ENCODE results near the gene NOL9.

NOL9 gene

GRCh38 chr1:6581561-6582305 is 27.4 kb upstream of the NOL9 start:
- Mint-ChIP-seq H3K4me3 (peak overlapping the region; percentile 91), H3K4me1 (peaks cover 48% of the 10 kb centered on the region), H3K36me3 (peaks cover 33% of the 10 kb centered on the region), H3K9me3 (no peaks in the 10 kb centered on the region), H3K27ac (peak overlapping the region; percentile 95)
- no peak for DNase-seq (ENCODE audit: low spot score in 2 of 2)
- no peak for ATAC-seq

GRCh38 chr1:6580593-6581409 is 26.5 kb upstream of the NOL9 start:
- Mint-ChIP-seq H3K9me3 (no peaks in the 10 kb centered on the region), H3K36me3 (peaks cover 33% of the 10 kb centered on the region), H3K27ac (peak overlapping the region; percentile 95), H3K4me1 (peaks cover 48% of the 10 kb centered on the region), H3K4me3 (peak overlapping the region; percentile 91)
- DNase-seq (ENCODE audit: low spot score in 2 of 2) (no peak), ATAC-seq (no peak)

- Mint-ChIP-seq H3K4me1 (peaks cover 46% of the 10 kb centered on the region), H3K4me3 (peak overlapping the region; percentile 91), H3K36me3 (peaks cover 32% of the 10 kb centered on the region), H3K27ac (peak overlapping the region; percentile 95), H3K9me3 (no peaks in the 10 kb centered on the region)
- DNase-seq (ENCODE audit: low spot score in 2 of 2) (peak in 1 of 2 donors; percentile 61), ATAC-seq (no peak)
Observed at GRCh38 chr1:6580119-6580592, 25.8 kb upstream of the NOL9 start.

GRCh38 chr1:6579374-6580118 is 25.2 kb upstream of the NOL9 start, which contains the start of gene ZBTB48:
Gene ZBTB48, plus strand, starts transcription at chr1:6579994. Its CDS starts 616 bp downstream, at chr1:6580610.
- Mint-ChIP-seq H3K27ac (peak within 1 kb of the TSS; percentile 95), H3K4me3 (peak within 1 kb of the TSS; percentile 91), H3K36me3 (peaks cover 29% of the 10 kb centered on the region), H3K9me3 (no peaks in the 10 kb centered on the region), H3K4me1 (peaks cover 40% of the 10 kb centered on the region)
- ATAC-seq, result peak; percentile 99
- peak; percentile 93 to 96 for DNase-seq (ENCODE audit: low spot score in 2 of 2)

GRCh38 chr1:6578624-6579373 is 24.5 kb upstream of the NOL9 start:
- H3K4me3 Mint-ChIP-seq, result peak overlapping the region; percentile 91
- no peak for DNase-seq (ENCODE audit: low spot score in 2 of 2)
- no peak for ATAC-seq
- H3K27ac Mint-ChIP-seq, result peak overlapping the region; percentile 95
- no peaks in the 10 kb centered on the region for H3K9me3 Mint-ChIP-seq
- peaks cover 22% of the 10 kb centered on the region for H3K36me3 Mint-ChIP-seq
- peaks cover 36% of the 10 kb centered on the region for H3K4me1 Mint-ChIP-seq

GRCh38 chr1:6577831-6578525 is 23.7 kb upstream of the NOL9 start:
- peaks cover 16% of the 10 kb centered on the region for H3K36me3 Mint-ChIP-seq
- H3K4me1 Mint-ChIP-seq, result peaks cover 36% of the 10 kb centered on the region
- DNase-seq (ENCODE audit: low spot score in 2 of 2) (no peak), ATAC-seq (no peak)
- no peak overlapping the region for H3K4me3 Mint-ChIP-seq
- H3K27ac Mint-ChIP-seq, result no peak overlapping the region
- no peaks in the 10 kb centered on the region for H3K9me3 Mint-ChIP-seq

GRCh38 chr1:6574818-6575217 is 20.5 kb upstream of the NOL9 start:
- no peak for ATAC-seq
- Mint-ChIP-seq H3K9me3 (no peaks in the 10 kb centered on the region), H3K4me1 (peaks cover 11% of the 10 kb centered on the region), H3K36me3 (peaks cover 9% of the 10 kb centered on the region), H3K4me3 (no peak overlapping the region), H3K27ac (no peak overlapping the region)
- no peak for DNase-seq (ENCODE audit: low spot score in 2 of 2)

GRCh38 chr1:6574025-6574620 is 19.8 kb upstream of the NOL9 start:
- no peaks in the 10 kb centered on the region for H3K9me3 Mint-ChIP-seq
- peaks cover 6% of the 10 kb centered on the region for H3K36me3 Mint-ChIP-seq
- no peak for ATAC-seq
- no peak overlapping the region for H3K4me3 Mint-ChIP-seq
- H3K4me1 Mint-ChIP-seq, result peaks cover 4% of the 10 kb centered on the region
- no peak for DNase-seq (ENCODE audit: low spot score in 2 of 2)
- H3K27ac Mint-ChIP-seq, result no peak overlapping the region

GRCh38 chr1:6572653-6573383 is 18.5 kb upstream of the NOL9 start:
- DNase-seq (ENCODE audit: low spot score in 2 of 2), result no peak
- Mint-ChIP-seq H3K36me3 (no peaks in the 10 kb centered on the region), H3K27ac (peak overlapping the region; percentile 43), H3K9me3 (no peaks in the 10 kb centered on the region), H3K4me1 (no peaks in the 10 kb centered on the region), H3K4me3 (no peak overlapping the region)
- no peak for ATAC-seq

GRCh38 chr1:6570987-6571386 is 16.7 kb upstream of the NOL9 start:
- Mint-ChIP-seq H3K4me1 (no peaks in the 10 kb centered on the region), H3K4me3 (no peak overlapping the region), H3K27ac (no peak overlapping the region), H3K36me3 (no peaks in the 10 kb centered on the region), H3K9me3 (no peaks in the 10 kb centered on the region)
- ATAC-seq (no peak), DNase-seq (ENCODE audit: low spot score in 2 of 2) (no peak)

- no peaks in the 10 kb centered on the region for H3K36me3 Mint-ChIP-seq
- no peaks in the 10 kb centered on the region for H3K9me3 Mint-ChIP-seq
- no peak for ATAC-seq
- H3K4me3 Mint-ChIP-seq, result no peak overlapping the region
- no peak for DNase-seq (ENCODE audit: low spot score in 2 of 2)
- H3K4me1 Mint-ChIP-seq, result no peaks in the 10 kb centered on the region
- H3K27ac Mint-ChIP-seq, result no peak overlapping the region
Observed at GRCh38 chr1:6570100-6570499, 15.8 kb upstream of the NOL9 start.

GRCh38 chr1:6569033-6569432 is 14.7 kb upstream of the NOL9 start:
- no peak overlapping the region for H3K4me3 Mint-ChIP-seq
- H3K4me1 Mint-ChIP-seq, result no peaks in the 10 kb centered on the region
- H3K36me3 Mint-ChIP-seq, result no peaks in the 10 kb centered on the region
- no peaks in the 10 kb centered on the region for H3K9me3 Mint-ChIP-seq
- ATAC-seq, result no peak
- H3K27ac Mint-ChIP-seq, result no peak overlapping the region
- DNase-seq (ENCODE audit: low spot score in 2 of 2), result no peak

- peak overlapping the region; percentile 35 for H3K27ac Mint-ChIP-seq
- no peaks in the 10 kb centered on the region for H3K9me3 Mint-ChIP-seq
- ATAC-seq (no peak), DNase-seq (ENCODE audit: low spot score in 2 of 2) (no peak)
- no peak overlapping the region for H3K4me3 Mint-ChIP-seq
- no peaks in the 10 kb centered on the region for H3K36me3 Mint-ChIP-seq
- H3K4me1 Mint-ChIP-seq, result no peaks in the 10 kb centered on the region
Observed at GRCh38 chr1:6560267-6560666, 6.0 kb upstream of the NOL9 start.
